ENCODE results near the gene ALPK1. TPM values are rescaled to one million over a fixed set of nuclear protein-coding genes. Genes with fewer than 3 reads are reported as not detected.
"Not testable (repeated sequence)": the region's sequence is repeated elsewhere in the genome, so short reads cannot be mapped to it uniquely, and the experiment has no call there.

The ALPK1 gene
- total RNA-seq, 1 donor from 2014 or later = 1.4 TPM

DNA sequence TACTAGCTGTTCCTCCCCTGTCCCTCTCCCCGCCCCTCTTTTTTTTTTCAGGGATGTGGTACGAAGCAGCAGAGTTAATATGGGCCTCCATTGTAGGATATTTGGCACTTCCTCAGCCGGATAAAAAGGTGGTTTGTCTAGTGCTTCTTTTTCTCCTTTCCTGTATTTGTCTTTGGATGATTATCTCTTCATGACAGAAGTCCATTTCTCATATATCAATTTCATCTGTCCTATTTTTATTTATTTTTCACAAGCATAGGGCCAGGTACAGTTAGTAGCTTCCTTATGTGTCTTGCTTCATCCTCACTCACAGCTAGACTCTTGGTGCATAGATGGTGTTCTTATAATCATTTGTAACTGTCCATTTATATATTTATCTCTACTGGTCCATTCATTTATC, 129.2 kb downstream of the ALPK1 start:
- Mint-ChIP-seq H3K4me3 (ENCODE audit: unreplicated experiment) (no peak overlapping the region), H3K27me3 (ENCODE audit: low read depth, unreplicated experiment) (peaks cover 12% of the 10 kb centered on the region), H3K9me3 (ENCODE audit: unreplicated experiment) (peaks cover 4% of the 10 kb centered on the region), H3K27ac (ENCODE audit: unreplicated experiment) (no peak overlapping the region), H3K4me1 (ENCODE audit: low read depth, unreplicated experiment) (peaks cover 3% of the 10 kb centered on the region), H3K36me3 (ENCODE audit: low read depth, unreplicated experiment) (no peaks in the 10 kb centered on the region)
- Histone ChIP-seq H3K9me3 (ENCODE audit: insufficient read depth, low read depth, low read length) (no peaks in the 10 kb centered on the region), H4K20me1 (ENCODE audit: insufficient read depth, low read length) (no peaks in the 10 kb centered on the region), H3K27ac (ENCODE audit: low read depth, low read length) (no peak overlapping the region), H3K9ac (ENCODE audit: low read length) (no peak overlapping the region), H3K4me1 (ENCODE audit: insufficient read depth, low read length) (no peaks in the 10 kb centered on the region), H3K79me2 (ENCODE audit: insufficient read depth, low read length) (no peaks in the 10 kb centered on the region), H3K36me3 (ENCODE audit: insufficient read depth, low read length) (no peaks in the 10 kb centered on the region), H3K4me2 (ENCODE audit: low read length) (no peak overlapping the region), H2AFZ (ENCODE audit: low read depth, low read length) (no peak overlapping the region), H3K27me3 (ENCODE audit: insufficient read depth, low read length) (no peaks in the 10 kb centered on the region), H3K4me3 (ENCODE audit: insufficient read depth, low read depth, low read length) (no peak overlapping the region)
- no peak for FAIRE-seq
- TF ChIP-seq, protein P1, sequence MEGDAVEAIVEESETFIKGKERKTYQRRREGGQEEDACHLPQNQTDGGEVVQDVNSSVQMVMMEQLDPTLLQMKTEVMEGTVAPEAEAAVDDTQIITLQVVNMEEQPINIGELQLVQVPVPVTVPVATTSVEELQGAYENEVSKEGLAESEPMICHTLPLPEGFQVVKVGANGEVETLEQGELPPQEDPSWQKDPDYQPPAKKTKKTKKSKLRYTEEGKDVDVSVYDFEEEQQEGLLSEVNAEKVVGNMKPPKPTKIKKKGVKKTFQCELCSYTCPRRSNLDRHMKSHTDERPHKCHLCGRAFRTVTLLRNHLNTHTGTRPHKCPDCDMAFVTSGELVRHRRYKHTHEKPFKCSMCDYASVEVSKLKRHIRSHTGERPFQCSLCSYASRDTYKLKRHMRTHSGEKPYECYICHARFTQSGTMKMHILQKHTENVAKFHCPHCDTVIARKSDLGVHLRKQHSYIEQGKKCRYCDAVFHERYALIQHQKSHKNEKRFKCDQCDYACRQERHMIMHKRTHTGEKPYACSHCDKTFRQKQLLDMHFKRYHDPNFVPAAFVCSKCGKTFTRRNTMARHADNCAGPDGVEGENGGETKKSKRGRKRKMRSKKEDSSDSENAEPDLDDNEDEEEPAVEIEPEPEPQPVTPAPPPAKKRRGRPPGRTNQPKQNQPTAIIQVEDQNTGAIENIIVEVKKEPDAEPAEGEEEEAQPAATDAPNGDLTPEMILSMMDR (IDR thresholded peaks at IDR 0.05; ENCODE audit: insufficient read depth, low read depth, low read length) = no peak
- TF ChIP-seq EZH2 (IDR thresholded peaks at IDR 0.05; ENCODE audit: insufficient read depth, low read length) = no peak
- no peak for DNase-seq (ENCODE audit: low read depth)

DNA sequence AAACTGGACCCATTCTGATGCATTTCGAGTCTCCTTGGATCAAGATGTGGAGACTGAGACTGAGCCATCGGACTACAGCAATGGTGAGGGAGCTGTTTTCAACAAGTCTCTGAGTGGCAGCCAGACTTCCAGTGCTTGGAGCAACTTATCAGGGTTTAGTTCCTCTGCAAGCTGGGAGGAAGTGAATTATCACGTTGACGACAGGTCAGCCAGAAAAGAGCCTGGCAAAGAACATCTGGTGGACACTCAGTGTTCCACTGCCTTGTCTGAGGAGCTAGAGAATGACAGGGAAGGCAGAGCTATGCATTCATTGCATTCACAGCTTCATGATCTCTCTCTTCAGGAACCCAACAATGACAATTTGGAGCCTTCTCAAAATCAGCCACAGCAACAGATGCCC, 134.0 kb downstream of the ALPK1 start:
- Histone ChIP-seq H3K4me3 (ENCODE audit: insufficient read depth, low read depth, low read length) (no peak overlapping the region), H3K4me1 (ENCODE audit: insufficient read depth, low read length) (no peaks in the 10 kb centered on the region), H3K36me3 (ENCODE audit: insufficient read depth, low read length) (no peaks in the 10 kb centered on the region), H3K9me3 (ENCODE audit: insufficient read depth, low read depth, low read length) (no peaks in the 10 kb centered on the region), H3K4me2 (ENCODE audit: low read length) (no peak overlapping the region), H3K79me2 (ENCODE audit: insufficient read depth, low read length) (no peaks in the 10 kb centered on the region), H3K9ac (ENCODE audit: low read length) (no peak overlapping the region), H3K27ac (ENCODE audit: low read depth, low read length) (no peak overlapping the region), H2AFZ (ENCODE audit: low read depth, low read length) (no peak overlapping the region), H3K27me3 (ENCODE audit: insufficient read depth, low read length) (no peaks in the 10 kb centered on the region), H4K20me1 (ENCODE audit: insufficient read depth, low read length) (no peaks in the 10 kb centered on the region)
- TF ChIP-seq EZH2 (IDR thresholded peaks at IDR 0.05; ENCODE audit: insufficient read depth, low read length) = no peak
- TF ChIP-seq, protein P1 (IDR thresholded peaks at IDR 0.05; ENCODE audit: insufficient read depth, low read depth, low read length) = no peak
- Mint-ChIP-seq H3K36me3 (ENCODE audit: low read depth, unreplicated experiment) (no peaks in the 10 kb centered on the region), H3K27ac (ENCODE audit: unreplicated experiment) (no peak overlapping the region), H3K9me3 (ENCODE audit: unreplicated experiment) (peaks cover 4% of the 10 kb centered on the region), H3K4me3 (ENCODE audit: unreplicated experiment) (no peak overlapping the region), H3K27me3 (ENCODE audit: low read depth, unreplicated experiment) (peaks cover 19% of the 10 kb centered on the region), H3K4me1 (ENCODE audit: low read depth, unreplicated experiment) (no peaks in the 10 kb centered on the region)
- FAIRE-seq (no peak), DNase-seq (ENCODE audit: low read depth) (no peak)

DNA sequence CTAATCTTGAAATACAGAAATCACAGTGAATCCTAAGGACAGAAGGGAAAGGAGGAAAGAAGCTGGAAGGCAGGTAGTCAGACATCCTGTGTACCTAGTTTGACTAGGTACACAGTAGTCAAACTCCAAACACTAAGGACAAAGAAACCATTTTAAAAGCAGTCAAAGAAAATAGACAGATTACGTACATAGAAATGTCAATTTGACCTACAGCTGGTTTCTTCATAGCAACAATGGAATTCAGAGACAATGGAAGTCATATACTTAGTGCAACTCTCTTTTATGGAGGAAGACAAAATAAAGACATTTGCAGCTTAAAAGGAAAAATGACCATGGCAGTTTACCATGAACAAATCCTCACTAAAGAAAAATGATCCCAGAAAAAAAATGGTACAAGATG, 139.8 kb downstream of the ALPK1 start:
- H3K79me2 ChIP-seq (ENCODE audit: insufficient read depth, low read length) = no peaks in the 10 kb centered on the region
- H3K4me2 ChIP-seq (ENCODE audit: low read length) = no peak overlapping the region
- no peaks in the 10 kb centered on the region for H3K9me3 ChIP-seq (ENCODE audit: insufficient read depth, low read depth, low read length)
- H3K27me3 ChIP-seq (ENCODE audit: insufficient read depth, low read length) = no peaks in the 10 kb centered on the region
- H3K4me3 ChIP-seq (ENCODE audit: insufficient read depth, low read depth, low read length) = no peak overlapping the region
- H3K9ac ChIP-seq (ENCODE audit: low read length) = no peak overlapping the region
- DNase-seq (ENCODE audit: low read depth) (no peak), FAIRE-seq (peak; percentile 5)
- TF ChIP-seq, protein P1 (IDR thresholded peaks at IDR 0.05; ENCODE audit: insufficient read depth, low read depth, low read length) = no peak
- TF ChIP-seq EZH2 (IDR thresholded peaks at IDR 0.05; ENCODE audit: insufficient read depth, low read length) = no peak
- no peaks in the 10 kb centered on the region for H3K36me3 ChIP-seq (ENCODE audit: insufficient read depth, low read length)
- H2AFZ ChIP-seq (ENCODE audit: low read depth, low read length) = no peak overlapping the region
- H3K27ac Mint-ChIP-seq (ENCODE audit: unreplicated experiment) = no peak overlapping the region
- no peaks in the 10 kb centered on the region for H3K4me1 Mint-ChIP-seq (ENCODE audit: low read depth, unreplicated experiment)
- no peaks in the 10 kb centered on the region for H3K4me1 ChIP-seq (ENCODE audit: insufficient read depth, low read length)
- H4K20me1 ChIP-seq (ENCODE audit: insufficient read depth, low read length) = no peaks in the 10 kb centered on the region
- H3K36me3 Mint-ChIP-seq (ENCODE audit: low read depth, unreplicated experiment) = no peaks in the 10 kb centered on the region
- H3K9me3 Mint-ChIP-seq (ENCODE audit: unreplicated experiment) = no peaks in the 10 kb centered on the region
- no peak overlapping the region for H3K27ac ChIP-seq (ENCODE audit: low read depth, low read length)
- H3K4me3 Mint-ChIP-seq (ENCODE audit: unreplicated experiment) = no peak overlapping the region
- H3K27me3 Mint-ChIP-seq (ENCODE audit: low read depth, unreplicated experiment) = peaks cover 6% of the 10 kb centered on the region

- H3K9ac ChIP-seq (ENCODE audit: low read length); H3K4me1 ChIP-seq (ENCODE audit: insufficient read depth, low read length); H3K4me2 ChIP-seq (ENCODE audit: low read length); H3K36me3 ChIP-seq (ENCODE audit: insufficient read depth, low read length); H2AFZ ChIP-seq (ENCODE audit: low read depth, low read length); H3K9me3 Mint-ChIP-seq (ENCODE audit: unreplicated experiment); H3K27ac Mint-ChIP-seq (ENCODE audit: unreplicated experiment); H3K27ac ChIP-seq (ENCODE audit: low read depth, low read length); H3K27me3 ChIP-seq (ENCODE audit: insufficient read depth, low read length); H3K4me3 Mint-ChIP-seq (ENCODE audit: unreplicated experiment); H3K9me3 ChIP-seq (ENCODE audit: insufficient read depth, low read depth, low read length); H3K79me2 ChIP-seq (ENCODE audit: insufficient read depth, low read length); H3K4me1 Mint-ChIP-seq (ENCODE audit: low read depth, unreplicated experiment); H3K36me3 Mint-ChIP-seq (ENCODE audit: low read depth, unreplicated experiment); H3K27me3 Mint-ChIP-seq (ENCODE audit: low read depth, unreplicated experiment); H3K4me3 ChIP-seq (ENCODE audit: insufficient read depth, low read depth, low read length); DNase-seq (ENCODE audit: low read depth); FAIRE-seq; H4K20me1 ChIP-seq (ENCODE audit: insufficient read depth, low read length): not testable (repeated sequence)
These were observed 145.1 kb downstream of the ALPK1 start for GRCh38 chr4:112442226-112442625.
